ENCODE results near the gene CNTFR.

DNA sequence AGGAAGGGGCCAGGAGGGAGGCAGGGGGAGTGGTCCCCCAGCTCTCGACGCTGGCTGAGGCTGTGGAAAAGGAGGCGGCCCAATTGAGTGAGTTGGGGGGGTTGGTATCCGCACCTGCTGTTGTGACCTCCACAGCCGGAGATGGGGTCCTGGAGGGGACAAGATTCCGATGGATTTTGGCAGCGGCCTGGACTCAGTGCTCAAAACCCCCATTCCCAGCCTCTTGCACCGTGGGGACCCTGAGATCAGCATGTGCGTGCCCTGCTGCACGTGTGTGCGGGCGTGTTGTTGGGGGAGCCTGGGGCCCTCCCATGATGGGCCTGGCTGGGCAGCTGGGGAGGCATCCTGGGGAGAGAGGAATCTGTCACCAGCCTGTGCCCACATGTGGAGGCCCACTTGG lies 15.0 kb downstream of the CNTFR start:
- TF ChIP-seq CTCF (IDR thresholded peaks at IDR 0.05; ENCODE audit: low read depth, low read length, poor library complexity, severe bottlenecking) = no peak
- no peak for TF ChIP-seq EZH2phosphoT487 (IDR thresholded peaks at IDR 0.05; ENCODE audit: borderline replicate concordance, low read length)
